IPS DF 6.9 (cell line): Measurements from ENCODE around the gene FRMD5.

Experiments used
- DNase-seq: peaks from one replicate; pipeline ENCODE4 v3.0.0-alpha.2; 2013; ENCODE audit warnings: low read depth, low spot score
- H3K27ac ChIP-seq: one replicate; pipeline ENCODE4 v1.5.1; 2013; ENCODE audit warnings: low read length, control low read depth
- H3K27me3 ChIP-seq: 2 replicates; pipeline ENCODE4 v1.6.1; 2013; ENCODE audit warnings: mild to moderate bottlenecking, low read length; ENCODE audit not compliant: control insufficient read depth, insufficient read depth
- H3K36me3 ChIP-seq: 2 replicates; pipeline ENCODE4 v1.6.1; 2013; ENCODE audit warnings: low read length; ENCODE audit not compliant: control insufficient read depth, insufficient read depth
- H3K4me1 ChIP-seq: 2 replicates; pipeline ENCODE4 v1.6.1; 2013; ENCODE audit warnings: low read length; ENCODE audit not compliant: control insufficient read depth, insufficient read depth
- H3K4me3 ChIP-seq: 2 replicates; pipeline ENCODE4 v1.5.1; 2013; ENCODE audit warnings: mild to moderate bottlenecking, low read length
- H3K9me3 ChIP-seq: 2 replicates; pipeline ENCODE4 v1.6.1; 2013; ENCODE audit warnings: low read length, inconsistent platforms; ENCODE audit not compliant: control insufficient read depth, insufficient read depth
- WGBS: extraction: QIAGEN DNeasy Blood & Tissue Kit; methylation state at CpG from one replicate; pipeline ENCODE4 v1.1.7; 2013; ENCODE audit warnings: mixed read lengths, missing lambda C conversion rate; ENCODE audit not compliant: insufficient read length, insufficient coverage; 5-methylcytosine and 5-hydroxymethylcytosine counted together

Gene FRMD5

DNA sequence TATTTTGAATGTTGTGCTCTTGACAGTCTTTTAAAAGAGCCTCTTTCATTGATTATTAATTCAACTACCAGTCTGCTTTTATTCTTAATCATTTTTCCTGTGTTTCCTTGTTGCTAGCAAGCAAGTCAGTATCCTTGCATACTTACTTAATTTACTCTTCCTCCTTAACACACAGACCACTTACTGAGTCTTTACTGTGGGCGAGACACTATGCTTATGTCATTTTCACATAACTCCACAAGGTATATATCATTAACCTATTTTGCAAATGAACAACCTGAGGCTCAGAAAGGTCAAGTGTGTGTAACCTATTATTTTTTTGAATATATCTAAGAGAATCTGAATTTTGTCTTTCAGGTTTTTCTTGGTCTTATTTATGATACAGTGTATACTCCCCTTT lies 237.3 kb downstream of the FRMD5 start:
- no peaks in the 10 kb centered on the region for H3K36me3 ChIP-seq
- DNase-seq, result no peak
- no peaks in the 10 kb centered on the region for H3K9me3 ChIP-seq
- no peak overlapping the region for H3K27ac ChIP-seq
- no peaks in the 10 kb centered on the region for H3K4me1 ChIP-seq
- no peaks in the 10 kb centered on the region for H3K27me3 ChIP-seq
- no CpG with 5 or more reads among the region's 1 CpG for WGBS
- H3K4me3 ChIP-seq, result no peak overlapping the region

DNA sequence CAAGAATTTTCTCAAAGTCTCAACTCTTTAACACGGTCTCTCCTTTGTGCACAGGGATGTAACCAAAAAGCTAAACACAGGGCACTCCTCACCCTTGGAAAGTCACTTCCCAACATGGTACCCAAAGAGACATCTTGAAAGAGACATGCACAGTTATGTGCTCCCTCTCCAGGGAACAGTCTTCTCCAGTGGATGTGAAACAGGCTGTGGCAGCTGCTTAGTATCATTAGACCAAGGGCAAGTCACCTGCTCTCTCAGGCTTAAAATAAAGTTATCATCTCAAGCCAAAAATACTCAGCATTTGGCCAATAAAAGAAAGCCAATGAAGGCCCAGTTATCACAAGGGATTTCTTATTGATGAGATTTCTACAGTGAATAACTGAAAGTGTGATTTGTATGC lies 239.9 kb downstream of the FRMD5 start:
- H3K27ac ChIP-seq, result no peak overlapping the region
- H3K4me3 ChIP-seq, result no peak overlapping the region
- H3K9me3 ChIP-seq, result no peaks in the 10 kb centered on the region
- no peaks in the 10 kb centered on the region for H3K4me1 ChIP-seq
- no peaks in the 10 kb centered on the region for H3K36me3 ChIP-seq
- DNase-seq, result no peak
- WGBS, result no CpG with 5 or more reads among the region's 1 CpG
- no peaks in the 10 kb centered on the region for H3K27me3 ChIP-seq

DNA sequence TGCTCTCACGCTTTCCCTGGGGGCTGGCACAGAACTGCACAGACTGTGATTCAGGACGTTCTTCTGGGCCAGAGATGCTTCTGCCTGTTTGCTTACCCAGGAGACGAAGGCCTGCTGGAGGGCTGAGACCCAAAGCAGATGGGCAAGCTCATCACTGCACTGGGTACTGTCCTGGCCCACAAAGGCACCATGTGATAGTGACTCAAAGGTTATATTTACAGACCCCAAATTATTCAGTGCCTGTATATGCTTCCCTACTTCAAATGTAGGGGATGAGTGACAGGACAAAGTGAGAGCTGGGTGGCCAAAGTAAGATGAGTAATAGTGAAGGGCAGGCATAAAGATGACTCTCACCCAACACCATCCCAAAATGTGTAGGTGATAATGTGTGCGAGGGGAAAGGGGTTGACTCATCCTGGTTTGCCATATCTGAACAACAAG lies 240.9 kb downstream of the FRMD5 start:
- WGBS, result no CpG with 5 or more reads among the region's 4 CpGs
- H3K27me3 ChIP-seq, result no peaks in the 10 kb centered on the region
- H3K36me3 ChIP-seq, result no peaks in the 10 kb centered on the region
- H3K9me3 ChIP-seq, result no peaks in the 10 kb centered on the region
- no peak overlapping the region for H3K27ac ChIP-seq
- DNase-seq, result no peak
- H3K4me1 ChIP-seq, result no peaks in the 10 kb centered on the region
- no peak overlapping the region for H3K4me3 ChIP-seq

DNA sequence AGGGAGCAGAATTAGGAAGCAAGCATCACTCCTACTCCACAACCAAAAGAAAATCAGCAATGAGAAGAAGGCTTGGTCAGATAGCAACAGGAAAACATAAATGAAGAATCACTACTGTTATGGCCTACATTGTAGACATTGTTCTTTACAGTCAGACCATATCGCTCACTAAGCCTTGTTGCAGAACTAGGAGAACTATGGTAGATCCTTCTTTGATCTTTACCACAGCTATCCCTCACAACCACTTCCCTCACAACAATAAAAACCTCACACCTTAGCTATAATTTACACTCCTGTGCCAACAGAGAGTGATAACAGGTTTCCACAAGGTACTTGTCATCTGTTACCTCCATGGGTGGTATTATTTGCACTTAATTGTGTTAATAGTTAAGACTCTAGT lies 241.7 kb downstream of the FRMD5 start:
- no peaks in the 10 kb centered on the region for H3K9me3 ChIP-seq
- no peak overlapping the region for H3K27ac ChIP-seq
- H3K4me1 ChIP-seq, result no peaks in the 10 kb centered on the region
- H3K4me3 ChIP-seq, result no peak overlapping the region
- DNase-seq, result no peak
- H3K27me3 ChIP-seq, result no peaks in the 10 kb centered on the region
- no peaks in the 10 kb centered on the region for H3K36me3 ChIP-seq
- WGBS, result no CpG with 5 or more reads among the region's 1 CpG

DNA sequence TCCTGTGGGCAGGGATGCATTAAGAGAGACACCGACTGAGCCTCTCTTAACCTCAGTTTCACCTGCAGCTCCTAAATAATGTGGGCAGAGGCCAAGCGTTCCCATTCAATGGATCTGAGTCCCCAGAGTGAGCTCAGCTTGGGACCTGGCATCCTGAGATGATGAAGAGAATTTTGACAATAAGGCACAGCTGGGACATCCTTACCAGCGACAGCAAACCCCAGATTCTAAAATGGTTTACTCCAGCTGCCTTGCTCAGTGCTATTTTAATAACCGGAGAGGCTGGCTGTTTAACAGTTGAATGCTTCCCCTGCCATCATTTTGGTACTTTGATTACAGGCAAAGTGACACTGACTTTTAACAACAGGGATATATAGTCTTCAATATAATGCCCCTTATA lies 244.5 kb downstream of the FRMD5 start:
- WGBS, result no CpG with 5 or more reads among the region's 4 CpGs
- Histone ChIP-seq H3K36me3 (no peaks in the 10 kb centered on the region), H3K9me3 (no peaks in the 10 kb centered on the region), H3K4me1 (no peaks in the 10 kb centered on the region), H3K27me3 (no peaks in the 10 kb centered on the region), H3K4me3 (no peak overlapping the region), H3K27ac (no peak overlapping the region)
- DNase-seq, result no peak

DNA sequence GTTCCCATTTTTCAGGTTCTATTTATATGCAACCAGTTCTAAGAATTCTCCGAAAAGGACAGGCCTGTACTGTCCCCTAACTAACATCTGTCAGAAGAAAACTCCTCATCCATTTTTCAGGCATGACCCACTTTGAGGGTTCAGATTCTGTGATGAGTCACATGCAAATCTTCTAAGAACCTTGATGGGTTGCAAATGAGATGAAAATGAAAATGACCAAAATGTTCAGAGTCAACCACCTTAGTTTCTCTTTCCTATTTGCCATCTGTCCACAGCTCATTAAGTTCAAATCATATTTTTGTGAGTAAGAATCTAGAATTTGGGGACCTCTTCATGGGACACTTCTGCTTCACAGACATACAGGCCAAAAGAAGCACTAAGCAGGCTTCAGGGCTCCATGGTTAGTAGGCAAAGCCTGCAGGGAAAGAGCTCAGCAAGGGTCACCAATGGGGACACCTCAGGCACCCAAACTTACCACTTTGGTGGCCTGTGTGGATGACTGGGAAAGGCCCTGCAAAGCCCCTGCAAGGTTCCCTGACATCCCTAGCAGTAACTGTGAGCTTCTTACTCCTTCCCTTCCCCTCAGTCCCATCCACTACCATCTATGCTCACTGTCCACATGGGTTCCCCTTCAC lies 246.3 kb downstream of the FRMD5 start:
- no peaks in the 10 kb centered on the region for H3K9me3 ChIP-seq
- no peaks in the 10 kb centered on the region for H3K27me3 ChIP-seq
- DNase-seq, result no peak
- H3K36me3 ChIP-seq, result no peaks in the 10 kb centered on the region
- H3K27ac ChIP-seq, result no peak overlapping the region
- no peak overlapping the region for H3K4me3 ChIP-seq
- no peaks in the 10 kb centered on the region for H3K4me1 ChIP-seq
- WGBS, result no CpG with 5 or more reads among the region's 1 CpG

DNA sequence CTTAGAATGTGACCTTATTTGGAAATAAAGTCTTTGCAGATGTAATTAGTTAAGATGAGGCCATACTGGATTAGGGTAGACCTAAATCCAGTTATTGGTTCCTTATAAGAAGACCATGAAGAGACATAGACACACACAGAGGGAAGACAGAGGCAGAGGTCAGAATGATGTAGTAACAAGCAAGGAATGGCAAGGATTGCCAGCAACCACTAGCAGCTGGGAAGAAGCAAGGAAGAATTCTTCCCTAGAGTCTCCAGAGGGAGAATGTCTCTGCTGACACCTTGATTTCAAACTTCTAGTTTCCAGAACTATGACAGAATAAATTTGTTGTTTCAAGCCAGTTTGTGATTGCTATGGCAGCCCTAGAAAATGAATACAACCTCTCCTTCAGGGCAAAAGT lies 251.6 kb downstream of the FRMD5 start:
- no peaks in the 10 kb centered on the region for H3K27me3 ChIP-seq
- DNase-seq, result no peak
- H3K27ac ChIP-seq, result no peak overlapping the region
- H3K4me3 ChIP-seq, result no peak overlapping the region
- no peaks in the 10 kb centered on the region for H3K4me1 ChIP-seq
- no peaks in the 10 kb centered on the region for H3K9me3 ChIP-seq
- H3K36me3 ChIP-seq, result no peaks in the 10 kb centered on the region

DNA sequence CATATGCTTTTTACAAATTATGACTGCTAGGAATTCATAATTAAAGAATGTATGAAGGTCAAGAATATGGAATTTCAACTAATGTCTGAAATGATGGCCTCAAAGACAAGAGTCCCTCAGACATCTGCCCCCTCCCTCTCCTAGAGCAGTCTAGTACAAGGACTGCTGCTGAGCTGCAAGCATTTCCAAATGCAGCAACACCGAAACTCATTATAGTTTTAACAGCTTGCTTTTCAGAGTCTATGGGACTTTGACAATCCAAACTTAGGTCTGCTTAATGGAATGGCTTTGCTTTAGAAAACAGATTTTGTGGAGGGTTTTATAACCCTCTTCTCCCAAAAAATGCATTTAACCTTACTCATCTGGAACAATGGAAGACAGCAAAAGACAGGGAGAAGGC lies 252.9 kb downstream of the FRMD5 start:
- Histone ChIP-seq H3K27me3 (no peaks in the 10 kb centered on the region), H3K4me3 (no peak overlapping the region), H3K27ac (no peak overlapping the region), H3K36me3 (no peaks in the 10 kb centered on the region), H3K9me3 (no peaks in the 10 kb centered on the region), H3K4me1 (no peaks in the 10 kb centered on the region)
- no CpG with 5 or more reads among the region's 1 CpG for WGBS
- DNase-seq, result no peak

DNA sequence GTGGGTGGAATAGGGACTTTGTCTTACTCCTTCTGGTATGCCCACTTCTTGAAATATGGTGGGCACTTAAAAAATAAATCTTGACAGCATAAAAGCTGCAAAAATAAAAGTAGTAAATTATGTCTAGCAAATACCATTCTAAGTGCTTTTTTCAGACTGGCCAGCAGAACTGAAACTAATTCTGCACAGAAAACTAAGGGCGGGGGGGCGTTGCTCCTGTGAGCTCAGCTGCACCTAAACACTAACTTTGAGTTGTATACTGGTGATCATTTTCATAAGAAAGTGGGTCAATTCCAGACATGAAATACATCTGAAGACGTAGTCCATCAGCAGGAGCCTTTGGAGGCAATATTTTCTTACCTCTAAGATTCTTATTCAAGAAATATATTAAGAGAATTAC lies 253.5 kb downstream of the FRMD5 start:
- Histone ChIP-seq H3K4me3 (no peak overlapping the region), H3K4me1 (no peaks in the 10 kb centered on the region), H3K27ac (no peak overlapping the region), H3K36me3 (no peaks in the 10 kb centered on the region), H3K27me3 (no peaks in the 10 kb centered on the region), H3K9me3 (no peaks in the 10 kb centered on the region)
- no peak for DNase-seq
- no CpG with 5 or more reads among the region's 3 CpGs for WGBS

DNA sequence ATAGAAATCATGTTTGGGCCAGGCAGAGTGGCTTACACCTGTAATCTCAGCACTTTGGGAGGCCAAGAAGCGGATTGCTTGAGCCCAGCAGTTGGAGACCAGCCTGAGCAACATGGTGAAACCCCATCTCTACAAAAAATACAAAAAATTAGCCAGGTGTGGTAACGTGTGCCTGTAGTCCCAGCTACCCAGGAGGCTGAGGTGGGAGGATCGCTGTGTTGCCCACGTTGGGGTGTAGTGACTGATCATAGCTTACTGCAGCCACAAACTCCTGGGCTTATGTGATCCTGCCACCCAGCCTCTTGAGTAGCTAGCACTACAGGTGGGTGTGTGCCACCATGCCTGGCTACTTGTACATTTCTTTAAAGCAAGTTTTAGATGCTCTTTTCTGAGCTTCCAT lies 254.0 kb downstream of the FRMD5 start:
- H3K4me3 ChIP-seq, result no peak overlapping the region
- H3K36me3 ChIP-seq, result no peaks in the 10 kb centered on the region
- H3K27ac ChIP-seq, result no peak overlapping the region
- WGBS, result no CpG with 5 or more reads among the region's 4 CpGs
- H3K9me3 ChIP-seq, result no peaks in the 10 kb centered on the region
- no peak for DNase-seq
- no peaks in the 10 kb centered on the region for H3K4me1 ChIP-seq
- H3K27me3 ChIP-seq, result no peaks in the 10 kb centered on the region

DNA sequence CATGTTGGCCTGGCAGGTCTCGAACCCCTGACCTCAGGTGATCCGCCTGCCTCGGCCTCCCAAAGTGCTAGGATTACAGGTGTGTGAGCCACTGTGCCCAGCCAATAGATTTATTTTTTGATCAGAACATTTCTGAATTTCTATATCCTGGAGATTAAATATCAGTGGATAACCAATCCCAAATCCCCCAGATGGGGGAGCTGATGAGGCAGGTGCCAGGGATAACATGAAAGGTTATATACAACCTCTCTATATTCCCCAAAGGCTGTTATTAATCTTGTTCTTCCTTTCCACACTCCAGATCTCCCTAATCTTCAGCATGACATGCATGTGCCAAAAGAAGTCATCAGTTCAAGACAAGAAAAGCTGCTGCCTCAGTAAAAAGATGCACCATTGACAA lies 256.0 kb downstream of the FRMD5 start:
- no peaks in the 10 kb centered on the region for H3K36me3 ChIP-seq
- H3K4me1 ChIP-seq, result peaks cover under 1% of the 10 kb centered on the region; the same call in 1 of the 2 replicates
- no peak overlapping the region for H3K27ac ChIP-seq
- no CpG with 5 or more reads among the region's 3 CpGs for whole genome bisulfite sequencing
- H3K9me3 ChIP-seq, result no peaks in the 10 kb centered on the region
- no peak overlapping the region for H3K4me3 ChIP-seq
- no peak for DNase-seq
- H3K27me3 ChIP-seq, result no peaks in the 10 kb centered on the region
